Aorta (tissue), 5 donors: ENCODE measurements around the gene FILIP1. TPM values are rescaled to one million over a fixed set of nuclear protein-coding genes. Genes with fewer than 3 reads are reported as not detected.

Source experiments
- ATAC-seq: fragments of 200-7000 bp; cut with Tn5 transposase; one replicate; pipeline ENCODE4 v1.9.1; 2022; ENCODE audit warnings: moderate library complexity; ENCODE audit not compliant: low FRiP score
- DNase-seq, 2 donors: peaks; one replicate each; pipeline ENCODE4 v3.0.0-alpha.2; 2020
- H3K27ac ChIP-seq, 2 donors: one replicate each; pipeline ENCODE4 v1.5.1; 2013; ENCODE audit warnings: low read length in 2 of 2, mild to moderate bottlenecking in 2 of 2, moderate library complexity in 2 of 2, control low read depth in 1 of 2, inconsistent platforms in 1 of 2, low read depth in 1 of 2
- H3K27me3 ChIP-seq, 2 donors: one replicate each; pipeline ENCODE4 v1.6.1; 2013; ENCODE audit warnings: control low read depth in 1 of 2, low read length in 1 of 2, mild to moderate bottlenecking in 1 of 2, moderate library complexity in 1 of 2; ENCODE audit not compliant: insufficient read depth in 2 of 2, control insufficient read depth in 1 of 2
- H3K36me3 ChIP-seq, 2 donors: one replicate each; pipeline ENCODE4 v1.6.1; 2013; ENCODE audit warnings: control low read depth in 1 of 2, low read length in 1 of 2, mild to moderate bottlenecking in 1 of 2; ENCODE audit not compliant: insufficient read depth in 2 of 2, control insufficient read depth in 1 of 2
- H3K4me1 ChIP-seq, 2 donors: one replicate each; pipeline ENCODE4 v1.6.1; 2013; ENCODE audit warnings: low read length in 2 of 2, control low read depth in 1 of 2, mild to moderate bottlenecking in 1 of 2, moderate library complexity in 1 of 2; ENCODE audit not compliant: insufficient read depth in 2 of 2, control insufficient read depth in 1 of 2
- H3K4me3 ChIP-seq, 2 donors: one replicate each; pipeline ENCODE4 v1.5.1; 2013; ENCODE audit warnings: low read length in 2 of 2, control low read depth in 1 of 2, mild to moderate bottlenecking in 1 of 2
- H3K9me3 ChIP-seq: one replicate; pipeline ENCODE4 v1.6.1; 2013; ENCODE audit warnings: mild to moderate bottlenecking, low read length; ENCODE audit not compliant: control insufficient read depth
- WGBS, 2 donors: extraction: QIAGEN DNeasy Blood & Tissue Kit; methylation state at CpG; one replicate each; pipeline ENCODE4 v1.1.7; 2013; 5-methylcytosine and 5-hydroxymethylcytosine counted together
- intact Hi-C, 2 donors: fragments of 100-400 bp; cut with DNase I; formaldehyde crosslinking; loops; one replicate each; pipeline versions ENCODE4 v1.14.2 to v1.15.0; 2022
- polyA plus RNA-seq, 2 donors: library from polyadenylated mRNA; stranded (reverse); fragments of 200-250 nt; gene quantifications; one replicate each; pipeline ENCODE4 v1.2.3, GENCODE V29; 2013
- total RNA-seq, 2 donors: library from RNA; stranded (reverse); fragmentation: NEBNext Ultra II Directional; extraction: Animal tissue kit (Norgen Biotek cat#: 25700); gene quantifications; one replicate each; pipeline ENCODE4 v1.2.1, GENCODE V29; 2021
- donor health status: healthy with polysubstance abuse.
- donor health status: Bipolar disorder and iron deficiency.
- donor health status: DM: no; HTN: no; CAD: no.
- donor health status: DM: no; HTN: no; CAD: no.
- donor health status: DM: yes; HTN: yes; CAD: no.

Gene FILIP1
- total and polyA plus RNA-seq, 4 donors = 6.9 to 53.3 (median 21.3) TPM

DNA sequence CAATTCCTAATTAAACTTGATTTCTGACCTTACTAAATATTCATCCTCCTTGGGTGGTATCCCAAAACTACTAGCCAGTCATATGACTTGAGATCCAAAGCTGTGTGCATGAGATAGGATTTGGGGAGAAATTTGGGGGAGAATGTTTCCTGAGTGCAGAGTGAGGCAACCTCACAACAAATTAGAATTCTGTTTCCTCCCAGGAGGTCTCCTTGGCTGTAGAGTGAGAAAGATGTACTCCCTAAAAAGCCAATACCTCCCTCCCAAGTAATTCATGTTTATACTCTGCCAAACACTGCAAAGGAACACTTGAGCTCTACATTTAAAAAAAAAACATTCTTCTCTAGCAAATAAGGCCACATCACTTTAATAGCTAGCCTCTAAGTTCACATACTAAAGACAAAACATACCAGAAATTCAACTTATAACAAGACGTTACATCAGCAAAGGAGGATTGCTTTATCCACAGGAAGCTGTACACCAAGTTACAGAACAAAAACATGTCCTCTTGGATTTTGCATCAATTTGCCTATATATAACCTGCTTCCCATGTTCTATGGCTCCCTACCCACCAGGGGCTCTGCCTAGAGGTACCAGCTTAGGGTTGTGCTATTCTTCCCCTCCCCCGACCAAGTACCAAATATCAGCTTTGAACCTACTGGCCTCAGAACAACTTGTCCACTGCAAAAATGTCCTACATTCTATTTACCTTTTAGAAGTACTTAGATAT lies 193.6 kb downstream of the FILIP1 start:
- DNase-seq = no peak
- ATAC-seq = no peak
- Histone ChIP-seq H3K4me3 (no peak overlapping the region), H3K9me3 (no peaks in the 10 kb centered on the region), H3K27me3 (no peaks in the 10 kb centered on the region), H3K27ac (no peak overlapping the region), H3K4me1 (peaks cover 0 to 2% of the 10 kb centered on the region in 2 donors), H3K36me3 (no peaks in the 10 kb centered on the region)
- 54 to 60% methylated on average over 2 of the region's 2 CpGs for WGBS, 2 donors
- intact Hi-C loops = loop anchor here (5.0 kb wide), 3 partner anchors 52 to 192 kb away; partner anchors contain the start of gene FILIP1 (in 1 of the 2)

DNA sequence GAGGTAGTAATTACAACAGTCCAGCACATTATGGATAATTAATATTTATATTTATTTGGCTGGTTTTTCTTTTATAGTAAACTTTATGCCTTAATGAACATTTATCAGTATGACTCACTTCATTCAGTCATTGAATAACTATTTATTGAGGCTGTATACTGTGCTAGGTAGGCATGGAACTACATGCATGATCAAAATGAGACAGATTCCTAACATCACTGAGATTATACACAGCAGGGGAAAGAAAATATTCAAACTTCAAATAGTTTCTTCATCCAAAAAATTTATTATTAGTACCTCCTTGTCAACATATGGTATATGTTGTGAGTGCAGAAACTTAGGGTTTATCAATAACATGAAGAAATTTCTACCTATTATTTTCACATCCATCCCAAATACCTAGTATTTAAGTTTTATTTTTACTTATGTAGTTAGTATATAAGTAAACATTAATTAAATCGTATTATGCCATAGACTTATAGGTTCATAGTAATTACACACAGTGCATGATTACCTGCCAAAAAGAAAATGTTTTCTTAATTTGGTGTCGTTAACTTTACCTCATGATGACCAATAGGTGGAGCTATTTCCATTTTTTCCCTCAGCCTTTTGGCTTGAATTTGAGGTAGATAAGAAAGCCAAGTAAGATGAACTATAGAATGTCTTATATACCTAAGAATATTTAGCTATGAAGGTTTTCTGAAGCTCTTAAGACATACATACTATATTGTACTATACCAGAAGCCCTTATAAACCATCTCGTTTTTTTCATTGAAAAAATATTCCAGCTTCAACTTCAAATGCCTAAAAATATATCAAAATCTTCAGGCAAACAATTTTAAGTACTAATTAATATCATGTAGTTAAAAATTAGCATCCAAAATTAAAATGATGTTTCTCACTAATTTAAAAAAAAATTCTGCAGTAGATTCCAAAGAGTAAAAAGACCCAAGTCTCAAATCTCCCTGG lies 196.5 kb downstream of the FILIP1 start:
- Histone ChIP-seq H3K4me3 (no peak overlapping the region), H3K4me1 (no peaks in the 10 kb centered on the region), H3K27me3 (no peaks in the 10 kb centered on the region), H3K36me3 (no peaks in the 10 kb centered on the region), H3K27ac (no peak overlapping the region), H3K9me3 (no peaks in the 10 kb centered on the region)
- peak; percentile 57 for ATAC-seq
- intact Hi-C loops = loop anchor here (1.0 to 5.0 kb wide), 5 partner anchors 55 to 230 kb away; partner anchors contain the start of gene FILIP1 (in 1 of the 2)
- WGBS, 2 donors = 7 to 9% methylated on average over 3 of the region's 3 CpGs
- DNase-seq = no peak

DNA sequence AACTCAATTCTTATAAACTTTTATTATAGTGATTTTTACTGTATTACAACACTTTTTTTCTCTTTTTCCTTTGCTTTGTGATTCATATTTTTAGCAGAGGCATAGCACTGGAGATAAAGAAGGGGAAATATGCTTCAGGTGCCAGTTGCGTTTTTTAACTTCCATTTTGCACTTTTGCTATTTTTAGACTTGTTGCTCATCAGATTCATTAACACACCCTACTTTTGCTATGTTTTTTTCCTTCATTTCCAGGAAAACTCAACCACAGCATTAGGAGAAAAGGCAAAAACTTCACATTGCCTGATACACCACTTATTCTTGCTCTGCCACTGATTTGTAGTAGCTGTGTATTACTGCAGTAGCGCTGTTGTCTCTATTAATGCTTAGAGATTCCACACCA lies 201.0 kb downstream of the FILIP1 start:
- Histone ChIP-seq H3K27ac (no peak overlapping the region), H3K27me3 (no peaks in the 10 kb centered on the region), H3K4me3 (no peak overlapping the region), H3K9me3 (no peaks in the 10 kb centered on the region), H3K4me1 (peaks cover 0 to 5% of the 10 kb centered on the region in 2 donors), H3K36me3 (no peaks in the 10 kb centered on the region)
- intact Hi-C loops = no loop called here
- 58 to 66% methylated on average over 2 of the region's 2 CpGs for whole genome bisulfite sequencing, 2 donors
- no peak for ATAC-seq
- no peak for DNase-seq

DNA sequence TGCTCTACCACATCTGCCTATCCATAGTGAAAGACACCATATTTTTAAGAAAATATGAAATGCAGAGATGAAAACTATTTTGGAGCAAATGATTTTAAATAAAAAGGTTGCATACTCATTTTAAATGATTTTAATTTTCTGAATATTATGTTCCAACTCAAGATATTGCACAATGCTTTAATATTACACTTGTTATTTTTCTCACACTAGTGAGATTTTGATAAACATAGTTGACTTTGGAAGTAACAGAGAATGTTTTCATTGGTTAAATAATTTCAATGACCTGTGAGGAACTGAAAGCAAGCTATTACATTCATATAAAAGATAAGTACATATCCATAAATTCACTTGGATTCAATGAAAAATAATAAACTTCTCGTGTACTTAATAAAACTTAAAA lies 201.9 kb downstream of the FILIP1 start:
- intact Hi-C loops = no loop called here

DNA sequence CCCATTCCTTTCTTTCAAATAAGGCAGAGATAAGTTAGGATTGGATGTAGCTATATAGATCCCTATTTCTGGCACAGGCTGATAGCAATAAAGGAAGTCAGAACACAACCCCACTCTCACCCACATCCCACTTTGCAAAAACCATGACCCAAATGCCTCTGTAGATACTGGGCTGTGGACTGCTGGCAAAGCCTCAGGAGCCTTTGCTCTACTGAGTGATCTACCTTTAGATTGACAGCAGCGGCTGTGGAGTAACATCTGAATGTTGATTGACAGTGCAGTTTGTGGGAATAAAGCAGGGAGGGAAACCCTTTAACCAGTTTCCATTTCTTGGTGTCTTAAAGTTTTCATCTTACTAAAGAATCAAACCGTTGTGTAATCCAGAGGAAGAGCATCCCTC lies 202.3 kb downstream of the FILIP1 start:
- H3K9me3 ChIP-seq = no peaks in the 10 kb centered on the region
- H3K27me3 ChIP-seq = no peaks in the 10 kb centered on the region
- no peak for DNase-seq
- H3K4me3 ChIP-seq = no peak overlapping the region
- no peaks in the 10 kb centered on the region for H3K36me3 ChIP-seq
- intact Hi-C loops = no loop called here
- H3K27ac ChIP-seq = peak overlapping the region; percentile 67 to 79
- H3K4me1 ChIP-seq = peaks cover 0 to 5% of the 10 kb centered on the region in 2 donors
- WGBS, 2 donors = 35 to 40% methylated on average over 2 of the region's 2 CpGs
- ATAC-seq = no peak

More for the DNA sequence above, 201.9 kb downstream of the FILIP1 start:
- H3K36me3 ChIP-seq = no peaks in the 10 kb centered on the region
- ATAC-seq (no peak), DNase-seq (no peak)
- no peaks in the 10 kb centered on the region for H3K9me3 ChIP-seq
- 0 to 5% methylated on average over 1 of the region's 1 CpG for WGBS, 2 donors
- no peaks in the 10 kb centered on the region for H3K27me3 ChIP-seq
- no peak overlapping the region for H3K4me3 ChIP-seq
- no peak overlapping the region for H3K27ac ChIP-seq
- peaks cover 0 to 5% of the 10 kb centered on the region in 2 donors for H3K4me1 ChIP-seq

DNA sequence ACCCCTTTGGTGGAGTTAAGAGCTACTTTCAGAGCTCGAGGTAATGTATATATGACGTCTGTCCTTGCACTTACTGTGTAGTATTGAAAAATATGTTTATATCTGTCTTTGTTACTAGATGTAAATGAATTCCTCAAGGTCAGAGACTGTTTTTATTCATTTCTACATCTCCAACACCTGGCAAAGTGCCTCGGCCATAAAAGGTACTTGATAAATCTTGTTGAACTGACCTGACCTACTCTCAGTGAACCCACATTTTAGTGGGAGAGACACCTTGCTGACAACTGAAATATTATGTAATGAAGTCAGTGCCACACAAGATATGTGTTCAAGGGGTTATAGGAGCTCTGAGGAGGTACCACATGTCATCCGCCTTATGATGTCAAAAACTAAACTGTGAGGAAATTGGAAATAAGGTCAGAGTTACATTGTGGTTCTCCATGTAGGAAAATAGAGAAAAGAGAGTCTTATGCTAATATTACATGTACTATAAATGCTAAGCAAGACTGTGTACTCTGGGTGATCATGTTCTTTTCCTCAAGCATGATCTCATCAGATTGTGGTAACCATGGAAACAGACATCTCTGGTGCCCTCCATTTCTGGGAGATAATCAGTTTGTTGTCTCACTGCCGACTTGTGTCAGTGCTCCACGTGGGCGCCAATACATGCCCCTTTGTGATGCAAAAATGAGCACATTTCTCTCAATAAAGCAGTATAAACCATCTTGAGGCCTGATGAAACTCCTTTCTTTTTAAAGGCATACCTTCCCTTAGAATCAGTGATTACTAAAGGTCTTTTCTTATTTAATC lies 203.3 kb downstream of the FILIP1 start:
- no peak for DNase-seq
- H3K9me3 ChIP-seq = no peaks in the 10 kb centered on the region
- ATAC-seq = no peak
- peaks cover 0 to 5% of the 10 kb centered on the region in 2 donors for H3K4me1 ChIP-seq
- no peaks in the 10 kb centered on the region for H3K27me3 ChIP-seq
- no peak overlapping the region for H3K4me3 ChIP-seq
- WGBS, 2 donors = 36 to 51% methylated on average over 7 of the region's 7 CpGs
- H3K27ac ChIP-seq = peak overlapping the region; percentile 7 to 67
- intact Hi-C loops = no loop called here
- H3K36me3 ChIP-seq = no peaks in the 10 kb centered on the region

DNA sequence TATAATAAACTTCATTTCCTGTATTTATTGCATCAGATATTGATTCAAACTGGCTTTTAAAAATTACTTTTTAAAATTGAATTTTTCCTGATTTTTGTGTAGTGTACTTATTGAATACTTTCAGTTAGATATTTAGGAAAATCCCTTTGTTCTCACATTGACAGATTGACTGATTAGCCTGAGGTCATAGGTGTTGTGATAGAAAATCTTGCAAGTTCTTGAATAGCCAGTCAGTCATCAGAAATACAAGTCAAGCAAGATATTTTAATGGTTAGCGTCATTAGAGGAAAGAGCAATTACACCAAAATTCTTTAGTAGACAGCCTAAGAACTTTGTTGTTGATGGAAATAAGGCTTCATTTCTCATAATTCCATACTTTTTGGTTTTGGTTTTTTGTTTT lies 205.6 kb downstream of the FILIP1 start:
- no peaks in the 10 kb centered on the region for H3K36me3 ChIP-seq
- H3K9me3 ChIP-seq = no peaks in the 10 kb centered on the region
- no peak overlapping the region for H3K27ac ChIP-seq
- WGBS, 2 donors = 90 to 92% methylated on average over 1 of the region's 1 CpG
- H3K4me1 ChIP-seq = peaks cover 0 to 5% of the 10 kb centered on the region in 2 donors
- no peaks in the 10 kb centered on the region for H3K27me3 ChIP-seq
- no peak overlapping the region for H3K4me3 ChIP-seq
- DNase-seq (no peak), ATAC-seq (no peak)
- intact Hi-C loops = loop anchor here in 1 of 2 donors (5.0 kb wide), 1 partner anchor 214 kb away; no protein-coding TSS in a partner anchor

DNA sequence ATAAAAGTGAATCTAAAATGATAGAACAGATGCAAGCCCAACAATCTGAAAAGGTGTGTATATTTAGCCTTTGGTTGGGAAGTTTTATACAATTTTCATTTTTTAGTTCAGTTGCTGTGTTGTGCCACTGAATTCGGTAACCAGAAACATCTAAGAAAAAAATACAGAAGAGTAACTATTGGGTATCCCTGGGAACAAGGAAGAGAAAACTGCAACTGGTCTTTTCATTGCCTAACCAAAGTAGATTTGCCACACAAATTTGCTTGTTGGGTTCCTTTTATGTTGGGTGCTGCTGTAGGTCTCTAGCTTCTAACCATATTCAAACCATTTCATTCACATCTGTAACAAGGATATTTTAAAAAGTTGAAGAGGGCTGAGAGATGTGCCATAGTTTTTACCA lies 206.2 kb downstream of the FILIP1 start:
- Histone ChIP-seq H3K4me1 (peaks cover 0 to 5% of the 10 kb centered on the region in 2 donors), H3K4me3 (no peak overlapping the region)
- intact Hi-C loops = loop anchor here in 1 of 2 donors (5.0 kb wide), 1 partner anchor 215 kb away; no protein-coding TSS in a partner anchor

More for the DNA sequence above, 206.2 kb downstream of the FILIP1 start:
- Histone ChIP-seq H3K36me3 (no peaks in the 10 kb centered on the region), H3K9me3 (no peaks in the 10 kb centered on the region), H3K27ac (no peak overlapping the region), H3K27me3 (no peaks in the 10 kb centered on the region)
- ATAC-seq (no peak), DNase-seq (no peak)
- 83 to 90% methylated on average over 1 of the region's 1 CpG for WGBS, 2 donors
